ENCODE measurements around the gene ITLN1.
"Not testable (repeated sequence)": the region's sequence is repeated elsewhere in the genome, so short reads cannot be mapped to it uniquely, and the experiment has no call there.

ITLN1 gene

DNA sequence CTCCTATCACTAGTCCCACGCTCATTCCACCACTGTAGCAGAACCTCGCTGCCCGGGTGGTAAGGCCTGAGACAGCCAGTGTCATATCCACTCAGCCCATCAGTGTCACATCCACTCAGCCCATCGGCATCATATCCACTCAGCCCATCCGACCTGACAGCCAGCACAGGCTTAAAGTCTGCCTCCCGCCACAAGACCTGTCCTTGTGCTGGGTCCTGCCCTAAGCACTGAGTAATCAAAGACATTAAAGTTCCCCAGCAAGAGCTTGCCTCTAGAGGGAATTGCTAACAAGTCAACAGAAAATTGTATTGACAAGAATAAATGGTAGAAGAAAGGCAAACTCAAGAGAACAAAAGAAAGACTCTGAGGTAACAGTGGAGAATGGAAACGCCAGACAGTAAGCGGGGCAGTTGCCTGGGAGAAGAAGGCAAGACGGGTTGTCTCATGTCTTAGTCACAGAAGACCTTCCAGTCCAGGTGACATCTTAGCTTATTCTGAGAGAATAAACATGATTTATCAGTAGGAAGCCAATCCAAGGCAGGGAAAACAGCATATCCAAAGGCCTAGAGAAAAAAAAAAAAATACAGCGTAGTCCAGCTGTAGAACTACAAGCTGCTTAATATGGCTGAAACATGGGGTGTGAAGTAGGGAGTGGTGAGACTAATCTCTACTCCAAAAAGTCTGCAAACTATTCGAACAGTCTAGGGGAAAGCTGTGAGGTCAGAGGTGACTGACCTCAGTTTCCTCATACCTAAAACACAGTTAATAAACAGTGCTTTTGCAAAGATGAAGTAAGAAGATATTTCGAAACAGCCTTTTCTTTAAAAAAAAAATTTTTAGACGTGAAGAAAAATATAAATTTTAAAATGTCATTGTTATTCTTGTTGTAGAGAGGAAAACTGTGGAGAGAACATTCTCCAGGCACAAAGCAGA, 1.1 kb downstream of the ITLN1 start:
- DNase-seq (ENCODE audit: low read depth): no peak

- no peak for DNase-seq (ENCODE audit: low read depth)
Measured at GRCh38 chr1:160882582-160882981, 2.4 kb downstream of the ITLN1 start.

GRCh38 chr1:160881264-160881663, 3.7 kb downstream of the ITLN1 start:
- DNase-seq (ENCODE audit: low read depth): not testable (repeated sequence)

DNA sequence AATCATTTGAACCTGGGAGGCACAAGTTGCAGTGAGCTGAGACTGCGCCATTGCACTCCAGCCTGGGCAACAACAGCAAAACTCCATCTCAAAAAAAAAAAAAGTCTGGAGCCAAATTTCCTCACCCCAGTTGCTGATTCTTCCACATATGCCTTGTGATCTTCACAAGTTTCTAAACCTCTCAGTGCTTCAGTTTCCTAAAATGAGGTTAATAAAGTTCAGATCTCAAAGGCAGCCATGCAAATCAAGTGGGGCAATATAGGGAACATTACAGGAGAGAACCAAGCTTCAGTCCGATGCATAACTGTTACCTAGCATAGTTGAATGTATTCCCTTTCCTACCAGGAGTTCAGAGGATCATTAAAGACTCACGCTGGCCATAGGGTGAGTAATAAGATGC, 4.8 kb downstream of the ITLN1 start:
- no peak for DNase-seq (ENCODE audit: low read depth)

DNA sequence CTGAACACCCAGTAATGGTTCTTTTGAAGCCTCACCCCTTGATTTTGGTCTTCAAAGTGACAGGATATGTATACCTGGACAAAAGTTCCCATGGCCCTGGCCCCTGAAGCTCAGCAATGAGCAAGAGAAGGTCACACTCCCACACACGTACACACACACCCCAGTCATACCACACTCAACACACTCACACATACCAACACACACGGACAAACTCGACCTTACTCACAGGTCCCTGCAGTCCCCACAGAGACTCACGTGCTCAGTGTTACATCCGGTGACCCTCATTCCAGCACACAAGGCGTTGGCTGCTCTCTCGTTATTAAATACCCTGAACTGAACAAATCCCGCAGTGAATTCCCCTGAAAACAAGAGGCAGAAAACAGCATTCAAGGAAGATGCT, 5.9 kb downstream of the ITLN1 start:
- no peak for DNase-seq (ENCODE audit: low read depth)

DNA sequence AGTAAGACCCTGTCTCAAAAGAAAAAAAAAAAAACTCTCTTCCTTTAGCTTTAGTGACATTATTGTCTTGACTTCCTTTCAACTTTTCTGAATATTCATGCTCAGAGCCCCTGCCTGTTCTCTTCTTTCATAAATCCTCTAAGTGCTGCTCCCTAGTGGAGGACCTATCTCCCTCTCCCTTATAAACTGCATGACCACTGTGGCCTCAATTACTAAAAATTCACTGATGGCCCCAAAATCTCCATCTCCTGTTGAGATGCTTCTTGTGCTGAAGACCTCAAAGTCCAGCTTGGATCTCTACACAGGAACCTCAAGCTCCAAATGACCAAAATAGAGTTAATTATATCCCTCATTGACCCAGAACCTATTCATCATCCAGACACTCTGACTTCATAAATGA, 7.8 kb downstream of the ITLN1 start:
- DNase-seq (ENCODE audit: low read depth): no peak

DNA sequence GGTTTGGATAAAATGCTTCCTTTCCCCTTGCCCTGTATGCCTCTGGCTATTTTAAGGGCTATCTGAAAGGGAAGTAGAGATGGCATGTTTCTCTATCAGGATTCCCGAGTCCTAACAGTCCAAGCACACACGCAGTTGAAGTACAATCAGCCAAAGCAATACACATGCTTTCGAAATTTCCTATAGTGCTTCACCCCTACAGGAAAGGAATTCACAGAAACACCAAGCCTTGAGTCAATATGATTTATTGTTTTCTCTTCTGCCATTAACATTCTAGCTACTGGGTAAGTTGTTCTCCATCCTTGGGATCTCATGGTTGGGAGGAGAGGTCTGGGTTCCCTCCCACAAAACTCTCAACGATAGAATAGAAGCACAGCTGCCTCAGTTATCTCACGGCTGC, 8.7 kb downstream of the ITLN1 start:
- no peak for DNase-seq (ENCODE audit: low read depth)

DNA sequence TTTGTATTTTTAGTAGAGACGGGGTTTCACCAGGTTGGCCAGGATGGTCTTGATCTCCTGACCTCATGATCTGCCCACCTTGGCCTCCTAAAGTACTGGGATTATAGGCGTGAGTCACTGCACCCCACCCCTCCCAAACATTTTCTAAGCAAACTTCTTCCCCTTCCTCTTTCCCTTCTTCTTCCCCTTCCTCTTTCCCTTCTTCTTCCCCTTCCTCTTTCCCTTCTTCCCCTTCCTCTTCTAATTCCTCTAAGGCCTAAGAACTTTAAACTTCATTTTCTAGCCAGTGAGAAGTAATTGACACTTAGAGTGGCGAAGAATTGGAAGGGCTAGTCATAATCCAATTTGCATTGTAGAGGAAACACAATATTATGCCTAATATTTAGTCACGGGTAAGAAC, 9.4 kb downstream of the ITLN1 start:
- DNase-seq (ENCODE audit: low read depth): not testable (repeated sequence)

GRCh38 chr1:160874935-160875334, 10.0 kb downstream of the ITLN1 start:
- no peak for DNase-seq (ENCODE audit: low read depth)

- DNase-seq (ENCODE audit: low read depth): no peak
Measured at GRCh38 chr1:160868141-160868540, 16.8 kb downstream of the ITLN1 start.

DNA sequence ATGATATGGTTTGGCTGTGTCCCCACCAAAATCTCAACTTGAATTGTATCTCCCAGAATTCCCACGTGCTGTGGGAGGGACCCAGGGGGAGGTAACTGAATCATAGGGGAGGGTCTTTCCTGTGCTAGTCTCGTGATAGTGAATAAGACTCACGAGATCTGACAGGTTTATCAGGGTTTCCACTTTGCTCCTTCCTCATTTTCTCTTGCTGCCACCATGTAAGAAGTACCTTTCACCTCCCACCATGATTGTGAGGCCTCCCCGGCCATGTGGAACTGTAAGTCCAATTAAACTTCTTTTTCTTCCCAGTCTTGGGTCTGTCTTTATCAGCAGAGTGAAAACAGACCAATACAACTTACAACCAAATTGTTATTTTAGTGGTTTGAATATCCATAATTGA, 17.3 kb downstream of the ITLN1 start:
- DNase-seq (ENCODE audit: low read depth): not testable (repeated sequence)

- DNase-seq (ENCODE audit: low read depth): no peak
Measured at GRCh38 chr1:160866695-160867260, 18.2 kb downstream of the ITLN1 start.

- DNase-seq (ENCODE audit: low read depth): no peak
Measured at GRCh38 chr1:160866001-160866694, 18.8 kb downstream of the ITLN1 start.

GRCh38 chr1:160865337-160865736, 19.6 kb downstream of the ITLN1 start:
- DNase-seq (ENCODE audit: low read depth): no peak

- no peak for DNase-seq (ENCODE audit: low read depth)
Measured at GRCh38 chr1:160864173-160864572, 20.8 kb downstream of the ITLN1 start.

DNA sequence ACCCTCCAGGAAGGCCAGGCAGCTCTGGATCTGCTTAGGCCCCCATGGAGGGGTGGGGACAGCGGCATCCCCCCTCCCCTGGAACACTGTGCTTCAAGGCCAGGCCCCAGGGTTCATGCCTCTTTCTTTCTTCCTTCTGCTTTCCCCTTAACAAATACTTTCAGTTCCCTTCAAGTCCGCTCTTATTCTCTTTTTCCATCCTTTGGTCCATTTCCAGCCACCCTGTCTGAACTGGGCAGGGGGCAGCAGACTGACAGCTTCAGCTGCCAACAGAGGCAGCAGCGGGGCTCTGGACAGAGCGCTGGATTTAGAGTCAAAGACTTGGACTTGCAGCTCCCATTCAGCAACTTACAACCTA, 21.2 kb downstream of the ITLN1 start:
- DNase-seq (ENCODE audit: low read depth): no peak

- no peak for DNase-seq (ENCODE audit: low read depth)
Measured at GRCh38 chr1:160863061-160863773, 21.8 kb downstream of the ITLN1 start.

DNA sequence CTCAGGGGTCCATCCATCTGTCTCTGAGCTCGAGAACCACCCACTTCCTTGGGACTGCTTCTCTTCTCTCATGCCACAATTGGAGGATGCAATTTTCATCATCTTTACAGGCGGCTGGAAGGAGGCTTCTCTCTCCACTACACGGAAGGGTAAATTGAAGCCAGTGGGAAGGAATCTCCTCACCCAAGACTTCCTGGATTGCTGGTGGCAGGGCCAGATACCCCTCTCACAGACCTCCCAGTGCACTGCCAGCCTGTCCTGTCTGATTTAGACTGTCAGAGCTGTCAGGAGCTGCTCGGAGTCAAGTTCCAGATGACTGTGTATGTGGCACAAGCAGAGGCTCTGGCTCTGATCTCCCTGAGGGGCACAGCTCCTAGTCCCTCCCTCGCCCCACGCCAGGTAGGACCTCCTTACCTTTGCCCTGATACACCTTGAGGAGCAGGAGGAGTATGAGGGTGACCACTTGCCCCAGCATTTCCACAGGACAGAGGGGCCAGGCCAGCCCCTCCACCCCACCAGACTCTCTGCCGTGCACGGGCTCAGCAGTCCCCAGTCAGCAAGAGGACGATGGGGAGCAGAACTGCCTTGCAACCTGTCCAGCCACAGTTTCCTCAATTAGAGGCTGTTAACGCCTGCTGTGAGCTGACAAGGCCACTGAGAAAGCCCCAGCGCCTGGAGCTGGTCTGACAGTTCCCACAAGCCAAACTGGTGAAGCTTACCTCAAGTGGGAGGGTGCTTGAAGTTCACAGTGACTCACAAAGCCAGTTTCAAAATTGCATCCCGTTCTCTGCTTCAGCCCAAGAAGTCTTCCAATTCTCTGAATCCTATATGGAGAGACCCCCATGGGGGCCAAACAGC, 22.5 kb downstream of the ITLN1 start, which contains the start of gene CD244:
TSS of gene CD244 (minus strand) at position 685 of the 858 bp plus-strand sequence. CDS start at position 475, 210 bp downstream.
- peak; percentile 30 for DNase-seq (ENCODE audit: low read depth)

DNA sequence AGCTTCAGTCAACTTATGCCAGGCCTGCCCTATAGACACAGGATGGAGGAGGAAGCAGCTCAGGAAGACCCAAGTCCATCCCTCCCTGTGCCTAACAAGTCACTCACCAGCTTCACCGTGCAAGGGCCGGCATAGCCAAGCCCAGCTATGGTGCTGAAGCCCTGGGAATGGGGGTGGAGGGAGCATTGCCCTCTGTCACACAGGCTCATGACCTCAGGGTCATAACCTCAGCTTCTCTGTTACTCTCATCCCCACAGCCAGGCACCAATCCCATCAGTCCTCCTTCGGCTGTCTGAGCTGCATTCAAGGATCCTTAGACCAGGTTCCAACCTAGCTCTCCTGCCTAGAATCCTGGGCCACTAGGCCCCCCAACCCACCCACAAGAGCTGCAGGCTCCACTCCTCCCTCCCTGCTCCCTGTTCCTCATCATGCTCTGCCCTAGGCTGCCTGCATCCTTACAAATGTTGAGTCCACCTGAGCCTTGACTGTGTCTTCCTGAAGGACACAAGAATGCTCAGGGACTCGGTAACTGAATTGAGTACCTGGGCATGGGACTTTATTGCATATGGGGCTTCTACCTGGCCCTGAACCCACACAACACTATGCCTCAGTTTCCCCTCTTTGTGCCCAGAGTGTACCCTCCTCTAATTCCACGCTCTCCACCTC, 24.0 kb downstream of the ITLN1 start:
- no peak for DNase-seq (ENCODE audit: low read depth)

DNA sequence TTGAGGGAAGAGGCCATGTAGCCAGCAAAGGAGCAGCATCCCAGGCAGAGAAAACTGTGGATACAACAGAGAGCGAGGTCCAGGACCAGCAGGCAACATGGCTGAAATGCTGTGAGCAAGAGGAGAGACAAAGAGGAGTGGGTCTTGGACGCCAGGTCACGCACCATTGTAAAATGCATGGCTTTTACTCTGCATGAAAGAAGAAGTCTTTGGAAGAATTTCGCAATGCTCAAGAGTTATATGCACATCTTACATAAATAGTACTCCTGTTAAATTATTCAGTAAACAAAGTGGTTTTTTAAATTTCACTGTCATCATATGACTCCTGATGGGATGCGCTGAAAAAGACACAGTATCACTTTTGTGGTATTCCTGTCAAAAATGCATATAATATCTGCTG, 25.8 kb downstream of the ITLN1 start:
- no peak for DNase-seq (ENCODE audit: low read depth)

- no peak for DNase-seq (ENCODE audit: low read depth)
Measured at GRCh38 chr1:160858507-160858906, 26.5 kb downstream of the ITLN1 start.

Measured in stimulated activated CD8-positive, alpha-beta memory T cell treated with anti-CD3 and anti-CD28 coated beads, Interleukin-12 subunit alpha, Interleukin-12 subunit beta, amount 100 ng/mL, for 1 hour (primary cell).